Measurements from ENCODE around the gene CNIH3. TPM values are rescaled to one million over a fixed set of nuclear protein-coding genes. Genes with fewer than 3 reads are reported as not detected.

CNIH3 gene
- total RNA-seq, 1 experiment from 2014 or later: 3.4 TPM

DNA sequence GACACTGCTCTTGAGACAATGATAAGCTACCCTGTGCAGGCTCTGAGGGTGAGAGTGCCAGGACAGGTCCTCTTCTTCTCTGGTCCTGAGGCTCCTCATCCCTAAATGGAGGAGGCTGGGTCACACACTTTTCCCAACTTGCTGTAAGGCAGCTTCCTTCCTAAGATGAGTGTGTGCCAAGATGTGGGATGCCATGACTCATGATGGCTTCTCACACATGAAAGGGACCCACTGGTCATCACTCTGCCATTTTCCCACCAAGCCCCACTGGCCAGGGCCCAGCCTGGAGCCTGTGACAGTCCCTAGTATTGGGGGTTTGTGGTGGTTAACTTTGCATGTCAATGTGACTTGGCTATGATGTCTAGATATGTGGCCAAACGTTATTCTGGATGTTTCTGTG, 54.4 kb downstream of the CNIH3 start:
- H3K36me3 Mint-ChIP-seq (ENCODE audit: insufficient read depth, unreplicated experiment): no peaks in the 10 kb centered on the region
- DNase-seq (ENCODE audit: unreplicated experiment): peak; percentile 26
- H3K4me1 Mint-ChIP-seq (ENCODE audit: insufficient read depth, unreplicated experiment): peaks cover 6% of the 10 kb centered on the region
- no peaks in the 10 kb centered on the region for H3K9me3 Mint-ChIP-seq (ENCODE audit: unreplicated experiment)
- BruUV-seq (replicated peaks): no TSS peak
- POLR2A ChIA-PET: no interaction called here
- CTCF ChIA-PET: interaction anchor here (0.6 to 3.0 kb wide), 4 partner anchors 26 to 181 kb away, joined by 3 to 9 read pairs (median 4); no protein-coding TSS in a partner anchor
- no peak overlapping the region for H3K4me3 Mint-ChIP-seq (ENCODE audit: unreplicated experiment)
- TF ChIP-seq, protein P1, sequence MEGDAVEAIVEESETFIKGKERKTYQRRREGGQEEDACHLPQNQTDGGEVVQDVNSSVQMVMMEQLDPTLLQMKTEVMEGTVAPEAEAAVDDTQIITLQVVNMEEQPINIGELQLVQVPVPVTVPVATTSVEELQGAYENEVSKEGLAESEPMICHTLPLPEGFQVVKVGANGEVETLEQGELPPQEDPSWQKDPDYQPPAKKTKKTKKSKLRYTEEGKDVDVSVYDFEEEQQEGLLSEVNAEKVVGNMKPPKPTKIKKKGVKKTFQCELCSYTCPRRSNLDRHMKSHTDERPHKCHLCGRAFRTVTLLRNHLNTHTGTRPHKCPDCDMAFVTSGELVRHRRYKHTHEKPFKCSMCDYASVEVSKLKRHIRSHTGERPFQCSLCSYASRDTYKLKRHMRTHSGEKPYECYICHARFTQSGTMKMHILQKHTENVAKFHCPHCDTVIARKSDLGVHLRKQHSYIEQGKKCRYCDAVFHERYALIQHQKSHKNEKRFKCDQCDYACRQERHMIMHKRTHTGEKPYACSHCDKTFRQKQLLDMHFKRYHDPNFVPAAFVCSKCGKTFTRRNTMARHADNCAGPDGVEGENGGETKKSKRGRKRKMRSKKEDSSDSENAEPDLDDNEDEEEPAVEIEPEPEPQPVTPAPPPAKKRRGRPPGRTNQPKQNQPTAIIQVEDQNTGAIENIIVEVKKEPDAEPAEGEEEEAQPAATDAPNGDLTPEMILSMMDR (IDR thresholded peaks at IDR 0.05; ENCODE audit: unreplicated experiment): no peak
- H3K27ac Mint-ChIP-seq (ENCODE audit: low read depth, unreplicated experiment): no peak overlapping the region
- H3K27me3 Mint-ChIP-seq (ENCODE audit: insufficient read depth, unreplicated experiment): no peaks in the 10 kb centered on the region
- intact Hi-C loops (cut with micrococcal nuclease): no loop called here

DNA sequence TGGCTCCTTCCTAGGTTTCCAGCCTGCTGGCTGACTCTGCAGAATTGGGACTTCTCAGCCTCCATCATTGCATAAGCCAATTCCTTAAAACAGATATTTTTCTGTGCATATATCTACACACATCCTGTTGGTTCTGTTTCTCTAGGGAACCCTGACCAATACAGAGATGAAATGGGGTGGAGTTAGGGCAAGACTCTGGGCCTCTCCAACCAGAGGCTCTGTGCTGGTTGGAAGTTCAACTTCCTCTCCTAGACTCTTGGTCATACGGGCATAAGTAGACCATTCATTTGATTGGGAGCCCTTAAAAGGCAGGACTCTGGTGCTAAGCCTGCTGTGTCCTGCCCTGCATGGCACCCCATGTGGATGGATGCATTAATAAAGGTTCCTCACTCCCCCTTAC, 55.0 kb downstream of the CNIH3 start:
- H3K4me3 Mint-ChIP-seq (ENCODE audit: unreplicated experiment): no peak overlapping the region
- BruUV-seq (replicated peaks): no TSS peak

DNA sequence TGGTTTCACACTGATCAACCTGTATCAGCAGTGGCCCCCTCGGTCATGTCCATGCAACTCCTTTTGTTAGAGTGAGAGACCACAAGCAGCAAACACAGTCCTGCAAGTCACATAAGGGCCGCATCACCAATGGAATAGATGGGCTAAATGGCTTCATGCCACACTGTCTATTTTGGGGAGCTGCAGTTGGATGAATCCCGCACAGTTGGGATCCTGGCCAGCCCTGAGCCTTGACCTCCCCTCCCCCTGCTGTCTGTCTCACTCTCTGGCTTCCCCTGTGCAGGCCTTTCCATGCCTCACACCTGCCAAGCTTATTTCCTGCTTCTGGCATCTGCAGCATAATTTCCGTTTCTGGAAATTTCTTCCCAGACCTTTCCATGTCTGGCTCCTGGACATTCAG, 57.0 kb downstream of the CNIH3 start:
- Mint-ChIP-seq H3K4me3 (ENCODE audit: unreplicated experiment) (no peak overlapping the region), H3K27ac (ENCODE audit: low read depth, unreplicated experiment) (no peak overlapping the region), H3K4me1 (ENCODE audit: insufficient read depth, unreplicated experiment) (peaks cover 6% of the 10 kb centered on the region), H3K9me3 (ENCODE audit: unreplicated experiment) (no peaks in the 10 kb centered on the region), H3K36me3 (ENCODE audit: insufficient read depth, unreplicated experiment) (no peaks in the 10 kb centered on the region), H3K27me3 (ENCODE audit: insufficient read depth, unreplicated experiment) (no peaks in the 10 kb centered on the region)
- BruUV-seq (replicated peaks): no TSS peak
- no peak for DNase-seq (ENCODE audit: unreplicated experiment)
- intact Hi-C loops (cut with micrococcal nuclease): no loop called here
- TF ChIP-seq, protein P1 (IDR thresholded peaks at IDR 0.05; ENCODE audit: unreplicated experiment): no peak
- POLR2A ChIA-PET: interaction anchor here (0.6 kb wide), 1 partner anchor 139 kb away, joined by 3 read pairs; no protein-coding TSS in a partner anchor
- CTCF ChIA-PET: interaction anchor here (0.7 to 2.0 kb wide), 6 partner anchors 11 to 200 kb away, joined by 3 to 6 read pairs (median 4); no protein-coding TSS in a partner anchor

More for the DNA sequence above, 55.0 kb downstream of the CNIH3 start:
- intact Hi-C loops (cut with micrococcal nuclease): no loop called here
- Mint-ChIP-seq H3K4me1 (ENCODE audit: insufficient read depth, unreplicated experiment) (peaks cover 6% of the 10 kb centered on the region), H3K36me3 (ENCODE audit: insufficient read depth, unreplicated experiment) (no peaks in the 10 kb centered on the region), H3K27me3 (ENCODE audit: insufficient read depth, unreplicated experiment) (no peaks in the 10 kb centered on the region), H3K27ac (ENCODE audit: low read depth, unreplicated experiment) (no peak overlapping the region), H3K9me3 (ENCODE audit: unreplicated experiment) (no peaks in the 10 kb centered on the region)
- TF ChIP-seq, protein P1 (IDR thresholded peaks at IDR 0.05; ENCODE audit: unreplicated experiment): no peak
- CTCF ChIA-PET: interaction anchor here (0.6 to 3.0 kb wide), 4 partner anchors 27 to 180 kb away, joined by 3 to 9 read pairs (median 4); no protein-coding TSS in a partner anchor
- POLR2A ChIA-PET: no interaction called here
- DNase-seq (ENCODE audit: unreplicated experiment): no peak

DNA sequence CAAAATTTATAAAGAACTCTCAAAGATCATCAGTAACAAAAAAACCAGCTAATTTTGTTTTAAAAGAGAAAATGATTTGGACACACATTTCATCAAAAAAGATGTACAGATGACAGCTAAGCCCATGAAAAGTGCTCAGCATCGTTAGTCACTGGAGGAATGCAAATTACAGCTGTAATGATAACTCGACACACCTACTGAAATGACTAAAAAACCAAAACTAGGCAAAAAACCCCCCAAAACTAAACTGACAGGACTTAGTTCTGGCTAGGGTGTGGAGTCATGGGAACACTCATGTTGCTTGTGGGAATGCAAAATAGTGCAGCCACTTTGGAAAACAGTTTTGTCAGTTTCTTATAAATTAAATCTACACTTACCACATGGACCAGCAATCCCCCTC, 59.5 kb downstream of the CNIH3 start:
- Mint-ChIP-seq H3K27me3 (ENCODE audit: insufficient read depth, unreplicated experiment) (no peaks in the 10 kb centered on the region), H3K36me3 (ENCODE audit: insufficient read depth, unreplicated experiment) (no peaks in the 10 kb centered on the region), H3K27ac (ENCODE audit: low read depth, unreplicated experiment) (no peak overlapping the region), H3K9me3 (ENCODE audit: unreplicated experiment) (no peaks in the 10 kb centered on the region), H3K4me3 (ENCODE audit: unreplicated experiment) (no peak overlapping the region), H3K4me1 (ENCODE audit: insufficient read depth, unreplicated experiment) (no peaks in the 10 kb centered on the region)
- CTCF ChIA-PET: interaction anchor here (1.1 to 4.2 kb wide), 2 partner anchors 162 to 176 kb away, joined by 9 to 22 read pairs; no protein-coding TSS in a partner anchor
- no TSS peak for BruUV-seq (replicated peaks)
- intact Hi-C loops (cut with micrococcal nuclease): no loop called here
- DNase-seq (ENCODE audit: unreplicated experiment): no peak
- TF ChIP-seq, protein P1 (IDR thresholded peaks at IDR 0.05; ENCODE audit: unreplicated experiment): no peak
- POLR2A ChIA-PET: interaction anchor here (0.8 kb wide), 1 partner anchor 16 kb away, joined by 3 read pairs; no protein-coding TSS in a partner anchor

All from MCF 10A (cell line).